HepG2 (cell line): ENCODE measurements around the gene MTHFD2L. TPM values are rescaled to one million over a fixed set of nuclear protein-coding genes. Genes with fewer than 3 reads are reported as not detected.

Source experiments
- BCL6 ChIP-seq: IDR thresholded peaks from 2 replicates; pipeline ENCODE4 v1.6.1; 2016; ENCODE audit warnings: missing genetic modification reagents, missing compliant biosample characterization
- FIP1L1 ChIP-seq: fragments of 200-400 bp; formaldehyde crosslinking; IDR thresholded peaks from 2 replicates; pipeline ENCODE4 v1.6.1; 2018; ENCODE audit warnings: low read depth, mild to moderate bottlenecking, low read length, moderate library complexity, borderline replicate concordance; ENCODE audit not compliant: insufficient read depth
- HIVEP1 ChIP-seq: sonication (generic); formaldehyde crosslinking; IDR thresholded peaks from 2 replicates; pipeline ENCODE4 v1.4.0; 2020; ENCODE audit warnings: mild to moderate bottlenecking, missing genetic modification reagents
- HNF4A ChIP-seq: sonication (generic); formaldehyde crosslinking; IDR thresholded peaks from 2 replicates; pipeline ENCODE4 v1.4.0; 2020; ENCODE audit warnings: missing genetic modification reagents
- KLF6 ChIP-seq: IDR thresholded peaks from 2 replicates; pipeline ENCODE4 v1.8.0; 2016; ENCODE audit warnings: missing biosample characterization, missing genetic modification reagents
- NCOA1 ChIP-seq: sonication (generic); formaldehyde crosslinking; IDR thresholded peaks from 2 replicates; pipeline ENCODE4 v1.9.0; 2021; ENCODE audit warnings: missing genetic modification reagents
- RERE ChIP-seq: IDR thresholded peaks from 2 replicates; pipeline ENCODE4 v1.6.1; 2016; ENCODE audit warnings: low read depth, missing genetic modification reagents, missing compliant biosample characterization
- TEAD3 ChIP-seq: optimal IDR thresholded peaks from 2 replicates; pipeline ENCODE3; 2016; ENCODE audit warnings: borderline replicate concordance
- TFE3 ChIP-seq: IDR thresholded peaks from 2 replicates; pipeline ENCODE4 v1.6.1; 2016
- TRIM22 ChIP-seq: fragments of 450-650 bp; IDR thresholded peaks from 2 replicates; pipeline ENCODE4 v1.6.1; 2017
- ZBTB3 ChIP-seq: sonication (generic); formaldehyde crosslinking; IDR thresholded peaks from 2 replicates; pipeline ENCODE4 v1.4.0; 2020; ENCODE audit warnings: low read depth, mild to moderate bottlenecking, moderate library complexity, missing genetic modification reagents, borderline replicate concordance
- ZBTB38 ChIP-seq: sonication (generic); formaldehyde crosslinking; IDR thresholded peaks from 2 replicates; pipeline ENCODE4 v1.5.1; 2020; ENCODE audit warnings: mild to moderate bottlenecking, missing genetic modification reagents
- ZNF496 ChIP-seq: sonication (generic); formaldehyde crosslinking; IDR thresholded peaks from 2 replicates; pipeline ENCODE4 v1.8.1; 2023; ENCODE audit warnings: mild to moderate bottlenecking, moderate library complexity, missing genetic modification reagents; ENCODE audit not compliant: insufficient replicate concordance
- ZNF567 ChIP-seq: sonication (generic); formaldehyde crosslinking; IDR thresholded peaks from 2 replicates; pipeline ENCODE4 v1.8.1; 2023; ENCODE audit warnings: mild to moderate bottlenecking, missing genetic modification reagents, borderline replicate concordance
- ZNF609 ChIP-seq: sonication (generic); formaldehyde crosslinking; IDR thresholded peaks from 2 replicates; pipeline ENCODE4 v1.4.0; 2020; ENCODE audit warnings: mild to moderate bottlenecking, missing genetic modification reagents, borderline replicate concordance
- ZNF883 ChIP-seq: sonication (generic); formaldehyde crosslinking; IDR thresholded peaks from 2 replicates; pipeline ENCODE4 v1.5.1; 2020; ENCODE audit warnings: mild to moderate bottlenecking, missing genetic modification reagents; ENCODE audit errors: not compliant biosample characterization
- ZSCAN21 ChIP-seq: sonication (generic); formaldehyde crosslinking; IDR thresholded peaks from 2 replicates; pipeline ENCODE4 v1.8.0; 2022; ENCODE audit warnings: mild to moderate bottlenecking, missing genetic modification reagents, moderate library complexity, borderline replicate concordance
- polyA plus RNA-seq, 8 experiments: library from polyadenylated mRNA; depleted of rRNA in 3 of 8; stranded (reverse) in 7 of 8; unstranded in 1 of 8; fragments of >200 nt; fragmentation: Illumina TruSeq in 4 of 8; extraction: Trizol in 4 of 8; gene quantifications; 2 replicates each; pipeline versions ENCODE4 v1.2.1 to v1.2.3, GENCODE V29; 2011 to 2016; ENCODE audit warnings: low read depth in 4 of 8, missing spikeins in 1 of 8, mixed read lengths in 1 of 8; ENCODE audit not compliant: insufficient read depth in 1 of 8
- total RNA-seq, 5 experiments: library from RNA; depleted of rRNA; stranded (reverse); fragments of >200 nt; fragmentation: Illumina TruSeq; extraction: Trizol; gene quantifications; 2 replicates each; pipeline ENCODE4 v1.2.3, GENCODE V29; 2016; ENCODE audit warnings: low read depth in 1 of 5

Gene MTHFD2L
- total and polyA plus RNA-seq, 2 of the 13 experiments (the other 11 are each of a cell fraction or from before 2014, with no cell fraction given), result 10.5 to 14.9 TPM

GRCh38 chr4:74190919-74191397 lies 33.0 kb downstream of the MTHFD2L start (continued):
- TF ChIP-seq RERE (CRISPR knock-in tag), result peak; percentile 90
- no peak for TF ChIP-seq ZBTB3
- TF ChIP-seq ZNF496 (CRISPR knock-in tag), result no peak
- TF ChIP-seq TFE3 (CRISPR knock-in tag), result no peak; the same call in 1 of the 2 replicates
- TF ChIP-seq ZNF567, result no peak
- no peak for TF ChIP-seq NCOA1 (CRISPR knock-in tag)
- no peak for TF ChIP-seq KLF6
- no peak for TF ChIP-seq ZSCAN21 (CRISPR knock-in tag)
- peak; percentile 93 for TF ChIP-seq ZNF609 (CRISPR knock-in tag)
- peak; percentile 68 for TF ChIP-seq HNF4A (CRISPR knock-in tag)
- TF ChIP-seq TRIM22, result no peak
- TF ChIP-seq ZNF883 (CRISPR knock-in tag), result no peak
- TF ChIP-seq ZBTB38, result no peak
- TF ChIP-seq HIVEP1 (CRISPR knock-in tag), result no peak
- TF ChIP-seq TEAD3, result peak; percentile 63
- TF ChIP-seq FIP1L1, result no peak
- TF ChIP-seq BCL6, result peak; percentile 61
